ENCODE results near the gene STRIT1.

DNA sequence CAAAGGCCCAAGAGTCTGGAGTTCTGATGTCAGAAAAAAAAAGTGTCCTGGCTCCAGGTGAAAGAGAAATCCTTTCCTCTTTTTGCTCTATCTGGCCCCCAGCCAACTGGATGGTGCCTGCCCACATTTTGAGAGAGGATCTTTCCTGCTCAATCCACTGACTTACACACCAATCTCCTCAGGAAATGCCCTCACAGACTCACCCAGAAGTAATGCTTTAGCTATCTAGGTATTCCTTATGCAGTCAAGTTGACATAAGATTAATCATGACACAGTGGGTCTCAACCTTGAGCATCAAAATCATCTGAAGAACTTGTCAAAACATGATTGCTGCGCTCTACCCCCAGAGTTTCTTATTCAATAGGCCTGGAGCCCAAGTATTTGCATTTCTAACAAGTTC lies 31.2 kb downstream of the STRIT1 start:
- TF ChIP-seq, protein P1, sequence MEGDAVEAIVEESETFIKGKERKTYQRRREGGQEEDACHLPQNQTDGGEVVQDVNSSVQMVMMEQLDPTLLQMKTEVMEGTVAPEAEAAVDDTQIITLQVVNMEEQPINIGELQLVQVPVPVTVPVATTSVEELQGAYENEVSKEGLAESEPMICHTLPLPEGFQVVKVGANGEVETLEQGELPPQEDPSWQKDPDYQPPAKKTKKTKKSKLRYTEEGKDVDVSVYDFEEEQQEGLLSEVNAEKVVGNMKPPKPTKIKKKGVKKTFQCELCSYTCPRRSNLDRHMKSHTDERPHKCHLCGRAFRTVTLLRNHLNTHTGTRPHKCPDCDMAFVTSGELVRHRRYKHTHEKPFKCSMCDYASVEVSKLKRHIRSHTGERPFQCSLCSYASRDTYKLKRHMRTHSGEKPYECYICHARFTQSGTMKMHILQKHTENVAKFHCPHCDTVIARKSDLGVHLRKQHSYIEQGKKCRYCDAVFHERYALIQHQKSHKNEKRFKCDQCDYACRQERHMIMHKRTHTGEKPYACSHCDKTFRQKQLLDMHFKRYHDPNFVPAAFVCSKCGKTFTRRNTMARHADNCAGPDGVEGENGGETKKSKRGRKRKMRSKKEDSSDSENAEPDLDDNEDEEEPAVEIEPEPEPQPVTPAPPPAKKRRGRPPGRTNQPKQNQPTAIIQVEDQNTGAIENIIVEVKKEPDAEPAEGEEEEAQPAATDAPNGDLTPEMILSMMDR (conservative IDR thresholded peaks at IDR 0.05; ENCODE audit: low read depth, low read length): no peak
- TF ChIP-seq, protein P2, sequence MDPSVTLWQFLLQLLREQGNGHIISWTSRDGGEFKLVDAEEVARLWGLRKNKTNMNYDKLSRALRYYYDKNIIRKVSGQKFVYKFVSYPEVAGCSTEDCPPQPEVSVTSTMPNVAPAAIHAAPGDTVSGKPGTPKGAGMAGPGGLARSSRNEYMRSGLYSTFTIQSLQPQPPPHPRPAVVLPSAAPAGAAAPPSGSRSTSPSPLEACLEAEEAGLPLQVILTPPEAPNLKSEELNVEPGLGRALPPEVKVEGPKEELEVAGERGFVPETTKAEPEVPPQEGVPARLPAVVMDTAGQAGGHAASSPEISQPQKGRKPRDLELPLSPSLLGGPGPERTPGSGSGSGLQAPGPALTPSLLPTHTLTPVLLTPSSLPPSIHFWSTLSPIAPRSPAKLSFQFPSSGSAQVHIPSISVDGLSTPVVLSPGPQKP (IDR thresholded peaks at IDR 0.05; ENCODE audit: borderline replicate concordance, low read depth, low read length): no peak
- TF ChIP-seq POLR2A (IDR thresholded peaks at IDR 0.05; ENCODE audit: low read depth, low read length) (no peak), SMC3 (IDR thresholded peaks at IDR 0.05; ENCODE audit: low read depth, low read length) (no peak), NFE2L2 (IDR thresholded peaks at IDR 0.05; ENCODE audit: low read depth, low read length) (no peak), RAD21 (IDR thresholded peaks at IDR 0.05; ENCODE audit: low read length) (no peak), CHD1 (IDR thresholded peaks at IDR 0.05; ENCODE audit: low read depth, low read length) (no peak), RFX5 (IDR thresholded peaks at IDR 0.05; ENCODE audit: low read depth, low read length) (no peak), BHLHE40 (IDR thresholded peaks at IDR 0.05; ENCODE audit: low read depth, low read length) (no peak), MXI1 (IDR thresholded peaks at IDR 0.05; ENCODE audit: borderline replicate concordance, low read depth, low read length) (no peak), MAFK (IDR thresholded peaks at IDR 0.05; ENCODE audit: low read depth, low read length) (no peak), FOS (IDR thresholded peaks at IDR 0.05; ENCODE audit: low read depth, low read length) (no peak), MAZ (IDR thresholded peaks at IDR 0.05; ENCODE audit: borderline replicate concordance, low read depth, low read length) (no peak)
- TF ChIP-seq, protein P3, sequence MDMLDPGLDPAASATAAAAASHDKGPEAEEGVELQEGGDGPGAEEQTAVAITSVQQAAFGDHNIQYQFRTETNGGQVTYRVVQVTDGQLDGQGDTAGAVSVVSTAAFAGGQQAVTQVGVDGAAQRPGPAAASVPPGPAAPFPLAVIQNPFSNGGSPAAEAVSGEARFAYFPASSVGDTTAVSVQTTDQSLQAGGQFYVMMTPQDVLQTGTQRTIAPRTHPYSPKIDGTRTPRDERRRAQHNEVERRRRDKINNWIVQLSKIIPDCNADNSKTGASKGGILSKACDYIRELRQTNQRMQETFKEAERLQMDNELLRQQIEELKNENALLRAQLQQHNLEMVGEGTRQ (IDR thresholded peaks at IDR 0.05; ENCODE audit: low read depth, low read length): no peak
